NCI-H345 treated with DMSO at 0.1 percent for 48 hours (cell line): ENCODE data around the gene STPG2.
"Not testable (repeated sequence)": the region's sequence is repeated elsewhere in the genome, so short reads cannot be mapped to it uniquely, and the experiment has no call there.

Experiments
- DNase-seq: peaks from one replicate; lab custom pipeline; 2025; ENCODE audit not compliant: unreplicated experiment; lab: John Stamatoyannopoulos, UW

STPG2 gene

DNA sequence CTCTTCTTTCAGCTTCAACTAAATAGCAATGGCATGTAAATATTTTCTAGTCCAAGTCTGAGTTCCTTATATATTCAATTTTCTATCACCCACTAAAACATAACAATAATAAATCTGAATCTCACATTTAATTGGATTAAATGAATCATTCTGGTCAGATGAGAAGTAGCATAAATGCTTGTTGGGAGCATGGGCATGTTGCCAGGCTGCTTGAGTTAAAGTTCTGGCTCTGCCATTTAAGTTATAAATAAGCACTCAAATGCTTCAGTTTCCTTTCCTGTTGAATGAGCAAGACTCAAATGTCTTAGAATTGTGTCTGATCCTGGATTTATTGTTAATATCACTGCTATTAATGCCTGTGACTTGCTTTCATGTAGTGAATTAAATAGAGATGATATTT is 496.3 kb downstream of the STPG2 start:
- no peak for DNase-seq

DNA sequence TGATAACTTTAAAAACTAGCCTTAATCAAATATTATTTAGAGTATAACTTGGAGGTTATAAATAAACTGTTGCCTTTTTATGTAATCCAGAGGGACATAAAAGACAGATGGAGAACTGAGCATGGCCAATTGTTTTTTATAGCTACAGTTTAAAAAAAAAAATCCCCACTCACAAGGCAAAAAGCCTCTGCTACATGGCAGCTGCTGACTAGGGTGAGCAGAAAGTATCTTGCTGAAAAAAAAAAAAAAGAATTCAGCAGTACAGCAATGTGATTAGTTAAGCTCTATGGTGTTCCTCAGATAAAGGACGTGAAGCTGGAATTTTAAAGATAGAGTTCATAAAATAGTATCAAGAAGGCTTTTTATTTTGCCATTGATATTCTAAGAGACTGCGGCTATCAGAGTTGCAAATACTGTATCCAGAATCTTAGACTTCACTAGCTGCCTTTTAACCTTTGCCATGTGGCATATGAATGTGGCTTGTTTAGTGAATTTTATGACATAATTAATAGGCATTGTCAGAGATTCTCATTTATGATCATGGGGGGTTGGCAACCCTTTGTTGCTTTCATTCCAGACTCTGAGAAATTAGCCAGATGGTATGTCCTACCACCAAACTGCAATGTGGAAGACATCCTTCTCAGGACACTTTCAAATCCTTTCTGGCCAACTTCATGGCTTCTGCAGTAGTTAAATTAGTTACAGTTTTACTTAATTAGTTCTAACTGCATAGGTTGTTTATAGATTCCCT is 498.0 kb downstream of the STPG2 start:
- DNase-seq, result no peak

DNA sequence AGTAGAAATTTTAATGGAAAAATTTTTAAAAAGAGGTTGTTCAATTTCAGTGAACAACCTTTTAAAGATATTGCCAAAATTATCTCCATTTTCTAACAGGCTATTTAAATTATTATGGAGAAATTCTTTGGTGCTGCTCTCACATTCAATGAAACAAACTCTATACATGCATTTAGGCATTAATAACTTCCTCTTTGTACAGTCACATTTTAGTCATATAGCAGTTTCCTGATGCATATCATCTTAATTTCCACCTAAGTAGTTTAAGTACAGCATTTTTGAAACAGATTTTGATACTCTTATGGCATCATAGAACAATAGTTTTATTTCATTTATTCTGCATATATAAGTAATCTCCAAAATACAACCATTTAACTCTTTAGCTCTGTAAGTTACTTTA is 500.1 kb downstream of the STPG2 start:
- DNase-seq, result no peak

DNA sequence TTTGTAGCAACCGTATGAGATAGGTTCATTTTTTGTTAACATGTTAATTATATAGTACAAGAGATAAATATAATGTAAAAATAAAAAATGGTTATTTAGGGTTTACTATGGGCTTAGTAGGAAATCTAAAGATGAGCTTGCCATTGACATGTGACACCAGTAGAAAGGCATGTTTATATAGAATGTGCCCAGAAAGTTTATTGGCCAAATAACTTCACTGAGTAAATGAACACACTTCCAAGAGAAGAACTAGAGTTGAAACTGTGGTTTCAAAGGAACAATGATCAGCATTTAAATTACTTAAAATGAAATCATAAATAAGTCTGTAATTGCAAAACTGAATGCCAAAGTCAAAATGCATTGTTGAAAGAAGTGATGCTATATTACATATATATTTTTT is 503.3 kb downstream of the STPG2 start:
- no peak for DNase-seq

DNA sequence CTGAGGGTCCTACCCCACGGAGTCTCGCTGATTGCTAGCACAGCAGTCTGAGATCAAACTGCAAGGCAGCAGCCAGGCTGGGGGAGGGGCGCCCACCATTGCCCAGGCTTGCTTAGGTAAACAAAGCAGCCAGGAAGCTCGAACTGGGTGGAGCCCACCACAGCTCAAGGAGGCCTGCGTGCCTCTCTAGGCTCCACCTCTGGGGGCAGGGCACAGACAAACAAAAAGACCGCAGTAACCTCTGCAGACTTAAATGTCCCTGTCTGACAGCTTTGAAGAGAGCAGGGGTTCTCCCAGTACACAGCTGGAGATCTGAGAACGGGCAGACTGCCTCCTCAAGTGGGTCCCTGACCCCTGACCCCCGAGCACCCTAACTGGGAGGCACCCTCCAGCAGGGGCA is 509.4 kb downstream of the STPG2 start:
- not testable (repeated sequence) for DNase-seq

DNA sequence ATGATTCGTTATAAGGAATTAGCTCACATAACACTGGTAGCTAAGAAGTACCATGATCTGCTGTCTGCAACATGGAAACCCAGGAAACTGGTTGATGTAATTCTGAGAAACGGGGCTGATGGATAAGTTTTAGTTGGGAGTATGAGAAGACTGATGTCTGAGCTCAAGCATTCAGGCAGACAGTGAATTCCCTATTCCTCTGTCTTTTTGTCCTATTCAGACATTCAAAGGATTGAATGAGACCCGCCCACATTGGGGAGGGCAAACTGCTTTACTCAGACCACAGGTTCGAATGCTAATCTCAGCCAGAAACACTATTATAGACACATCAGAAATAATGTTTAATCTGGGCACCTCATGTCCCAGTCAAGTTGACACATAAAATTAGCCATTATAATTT is 515.5 kb downstream of the STPG2 start:
- no peak for DNase-seq

DNA sequence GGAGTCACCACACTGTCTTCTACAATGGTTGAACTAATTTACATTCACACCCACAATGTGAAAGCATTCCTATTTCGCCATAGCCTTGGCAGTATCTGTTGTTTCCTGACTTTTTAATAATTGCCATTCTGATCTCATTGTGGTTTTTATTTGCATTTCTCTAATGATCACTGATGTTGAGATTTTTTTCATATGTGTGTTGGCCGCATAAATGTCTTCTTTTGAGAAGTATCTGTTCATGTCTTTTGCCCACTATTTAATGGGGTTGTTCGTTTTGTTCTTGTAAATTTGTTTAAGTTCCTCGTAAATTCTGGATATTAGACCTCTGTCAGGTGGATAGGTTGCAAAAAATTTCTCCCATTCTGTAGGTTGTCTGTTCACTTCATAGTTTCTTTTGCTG is 519.1 kb downstream of the STPG2 start:
- no peak for DNase-seq

DNA sequence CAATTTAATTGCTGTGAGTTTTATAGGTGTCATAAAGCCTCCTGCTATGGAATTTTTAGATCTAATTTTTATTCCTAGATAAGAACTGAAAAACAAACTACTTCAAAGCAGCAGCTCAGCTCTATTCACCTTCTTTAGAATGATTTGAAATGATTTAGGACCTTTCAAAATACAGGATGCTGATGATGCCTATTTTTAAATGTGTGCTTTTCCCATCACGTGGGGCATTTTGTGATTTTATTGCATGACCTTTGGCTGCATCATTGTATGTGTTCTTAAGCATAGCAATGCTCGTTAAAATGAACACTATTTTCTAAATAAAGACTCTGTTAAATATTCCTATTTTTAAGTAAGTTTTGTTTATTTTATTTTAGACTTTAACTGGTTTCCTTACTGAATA is 537.3 kb downstream of the STPG2 start:
- DNase-seq, result no peak

DNA sequence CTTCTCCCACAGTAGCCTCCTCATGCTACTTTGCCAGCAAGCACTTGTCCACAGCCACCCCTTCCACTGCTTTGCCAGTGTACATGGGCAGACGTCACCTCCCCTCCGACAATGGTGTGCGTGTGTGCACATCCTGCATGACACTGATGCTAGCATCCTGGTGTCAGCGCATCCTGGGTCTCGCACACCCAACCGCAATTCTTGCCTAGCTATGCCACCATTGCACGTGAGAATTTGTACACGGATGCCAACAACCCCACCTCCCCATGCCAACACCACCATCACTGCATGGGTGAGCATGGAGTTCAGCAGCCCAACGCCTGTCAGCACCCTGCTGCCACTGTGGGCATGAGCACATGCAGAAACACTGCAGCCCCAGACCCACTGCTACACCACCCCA is 550.0 kb downstream of the STPG2 start:
- no peak for DNase-seq

DNA sequence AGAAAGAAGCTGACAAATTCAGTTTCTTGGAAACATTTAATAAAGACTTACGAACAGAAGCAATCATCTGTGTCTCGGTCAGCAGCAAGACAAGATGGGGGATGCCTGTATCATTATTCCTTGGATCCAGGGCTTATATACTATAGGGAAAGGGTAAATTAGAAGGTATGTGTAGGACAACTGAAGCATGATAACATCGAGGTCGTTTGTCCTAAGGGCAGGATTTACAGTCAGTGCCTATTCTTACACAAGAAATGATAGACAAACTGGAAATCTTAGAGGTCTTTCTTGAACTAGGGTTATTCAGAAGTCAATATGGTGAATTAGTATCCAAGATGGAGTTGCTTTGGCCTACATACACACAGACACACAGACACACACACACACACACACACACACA is 553.0 kb downstream of the STPG2 start:
- no peak for DNase-seq

DNA sequence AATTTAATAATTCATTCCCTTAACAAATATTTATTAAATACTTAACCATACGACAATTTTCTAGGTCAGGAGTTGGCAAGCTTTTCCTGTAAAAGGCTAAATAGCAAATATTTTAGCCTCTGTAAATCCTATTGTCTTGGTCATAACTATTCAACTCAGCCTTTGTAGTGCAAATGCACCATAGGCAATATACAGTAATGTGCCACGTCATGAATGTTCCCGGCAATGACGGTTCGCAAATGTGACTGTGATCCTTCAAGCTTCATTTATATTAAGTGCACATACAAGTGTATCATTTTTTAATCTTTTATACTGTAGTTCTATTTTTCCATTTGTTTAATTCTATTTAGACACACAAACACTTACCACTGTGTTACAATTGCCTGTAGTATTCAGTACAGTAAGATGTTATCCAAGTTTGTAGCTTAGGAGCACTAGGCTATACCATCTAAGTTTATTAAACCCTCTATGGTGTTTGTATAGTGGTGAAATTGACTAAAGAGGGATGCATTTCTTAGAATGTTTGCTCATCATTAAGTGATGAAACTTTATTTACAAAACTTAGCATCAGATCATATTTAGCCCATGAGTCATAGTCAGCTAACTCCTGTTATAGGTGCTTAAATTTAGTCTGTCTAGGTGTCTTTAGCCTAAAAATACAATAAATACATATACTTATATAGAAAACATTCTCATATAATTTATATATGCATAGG is 553.6 kb downstream of the STPG2 start:
- no peak for DNase-seq

DNA sequence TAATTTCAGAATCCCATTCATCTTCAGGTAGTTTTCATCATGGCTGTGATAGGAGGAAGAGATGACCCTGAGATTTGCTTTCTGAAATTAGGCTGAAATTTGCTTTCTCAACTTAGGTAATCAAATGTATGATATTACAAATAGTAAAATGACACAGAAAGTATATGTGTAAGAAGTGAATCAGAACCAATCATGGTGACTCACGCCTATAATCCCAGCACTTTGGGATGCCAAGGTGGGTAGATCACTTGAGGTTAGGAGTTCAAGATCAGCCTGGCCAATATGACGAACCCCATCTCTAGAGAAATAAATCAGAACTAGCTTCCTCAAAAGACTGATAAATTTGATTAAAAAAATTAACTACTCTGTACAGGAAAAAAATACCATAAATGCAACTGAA is 555.4 kb downstream of the STPG2 start:
- no peak for DNase-seq

DNA sequence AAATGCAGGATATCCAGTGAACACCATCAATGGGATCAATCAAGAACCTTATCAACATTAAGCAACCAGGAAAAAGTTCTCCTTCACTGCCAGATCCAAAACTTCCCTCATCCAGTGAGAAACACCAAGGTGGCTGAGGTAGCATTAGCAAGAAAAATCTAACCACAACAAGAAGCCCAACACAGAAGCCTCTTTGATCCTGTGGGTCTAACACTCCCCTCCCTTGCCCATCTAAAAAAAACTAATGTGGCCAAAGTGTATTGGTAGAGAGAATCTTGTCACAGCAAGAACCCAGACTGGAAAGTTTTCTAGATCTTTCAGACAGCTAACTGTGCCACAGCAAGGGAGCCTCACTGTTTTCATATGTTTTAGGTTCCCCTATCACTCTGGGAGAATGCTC is 558.0 kb downstream of the STPG2 start:
- no peak for DNase-seq

DNA sequence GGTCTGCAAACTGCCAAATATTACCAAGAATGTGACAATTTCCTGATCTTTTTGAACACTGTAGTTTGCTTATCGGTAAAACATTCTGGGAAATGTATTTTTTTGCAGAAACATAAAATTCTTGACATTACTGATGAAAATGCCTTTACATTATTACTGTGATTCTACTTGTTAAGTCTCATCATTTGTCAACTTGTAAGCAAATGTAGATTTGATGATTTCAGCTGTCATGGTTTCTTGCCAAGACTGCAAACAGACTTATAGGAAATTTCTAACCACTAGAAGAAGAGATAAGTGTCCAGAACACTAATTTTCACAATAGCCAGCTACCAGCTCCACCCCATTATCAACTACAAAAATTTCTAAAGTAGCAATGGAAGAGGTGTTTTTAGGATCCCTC is 560.4 kb downstream of the STPG2 start:
- DNase-seq, result no peak

DNA sequence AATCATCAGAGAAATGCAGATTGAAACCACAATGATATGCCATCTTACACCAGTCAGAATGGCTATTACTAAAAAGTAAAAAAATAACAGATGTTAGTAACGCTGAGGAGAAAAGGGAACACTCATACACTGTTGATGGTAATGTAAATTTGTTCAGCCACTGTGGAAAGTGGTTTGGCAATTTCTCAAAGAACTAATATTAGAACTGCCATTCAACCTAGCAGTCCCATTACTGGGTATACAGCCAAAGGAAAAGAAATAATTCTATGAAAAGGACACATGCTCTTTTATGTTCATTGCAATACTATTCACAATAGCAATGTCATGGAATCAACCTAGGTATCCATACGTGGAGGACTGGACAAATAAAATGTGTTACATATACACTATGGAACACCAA is 566.3 kb downstream of the STPG2 start:
- no peak for DNase-seq

DNA sequence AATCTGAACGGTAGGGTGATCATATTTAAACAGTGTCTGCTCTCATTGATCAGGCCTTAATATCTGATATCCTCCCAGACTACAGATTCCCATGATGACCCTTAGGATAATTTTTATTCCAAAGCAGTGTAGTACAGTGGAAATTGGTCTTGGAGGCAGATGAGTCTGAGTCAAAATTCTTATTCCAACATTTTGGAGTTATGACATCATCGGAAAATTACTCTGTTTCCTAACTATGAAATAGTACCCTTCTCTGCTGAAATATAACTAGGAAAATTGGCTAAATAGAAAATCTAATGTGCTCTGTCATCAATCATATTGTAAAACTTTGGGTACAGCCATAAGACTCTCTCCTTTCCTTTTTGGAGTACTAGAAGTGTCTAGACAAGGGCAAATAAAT is 583.3 kb downstream of the STPG2 start:
- no peak for DNase-seq

DNA sequence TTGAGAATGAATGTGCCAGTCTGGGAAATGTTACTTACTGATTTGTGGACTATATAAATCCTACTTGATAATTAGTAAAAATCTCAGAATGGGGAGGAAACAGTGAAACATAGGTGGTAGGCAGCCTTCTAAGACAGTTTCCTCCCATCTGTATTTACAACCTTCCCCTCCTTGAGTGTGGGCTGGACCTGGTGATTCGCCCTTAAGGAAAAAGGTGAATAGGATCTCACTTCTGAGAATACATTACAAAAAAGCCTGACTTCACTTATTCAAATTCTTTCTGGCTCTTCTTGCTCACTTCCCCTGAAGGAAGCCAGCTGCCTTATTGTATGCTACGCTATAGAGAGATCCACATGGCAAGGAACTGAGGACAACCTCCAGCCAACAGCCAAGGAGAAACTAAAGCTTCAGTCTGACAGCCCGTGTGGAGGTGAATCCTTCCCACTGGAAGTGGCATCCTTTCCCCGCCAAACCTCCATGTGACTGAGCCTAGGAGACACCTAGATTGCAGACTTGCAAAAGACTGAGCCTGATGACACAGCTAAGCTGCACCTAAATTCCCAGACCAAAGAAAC is 585.0 kb downstream of the STPG2 start:
- no peak for DNase-seq

DNA sequence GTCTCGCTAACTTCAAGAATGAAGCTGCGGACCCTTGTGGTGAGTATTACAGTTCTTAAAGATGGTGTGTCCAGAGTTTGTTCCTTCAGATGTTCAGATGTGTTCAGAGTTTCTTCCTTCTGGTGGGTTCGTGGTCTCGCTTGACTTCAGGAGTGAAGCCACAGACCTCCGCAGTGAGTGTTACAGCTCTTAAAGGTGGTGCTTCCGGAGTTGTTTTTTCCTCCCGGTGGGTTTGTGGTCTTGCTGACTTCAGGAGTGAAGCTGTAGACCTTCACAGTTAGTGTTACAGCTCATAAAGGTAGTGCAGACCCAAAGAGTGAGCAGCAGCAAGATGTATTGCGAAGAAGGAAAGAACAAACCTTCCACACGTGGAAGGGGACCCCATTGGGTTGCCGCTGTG is 592.6 kb downstream of the STPG2 start:
- DNase-seq, result not testable (repeated sequence)

DNA sequence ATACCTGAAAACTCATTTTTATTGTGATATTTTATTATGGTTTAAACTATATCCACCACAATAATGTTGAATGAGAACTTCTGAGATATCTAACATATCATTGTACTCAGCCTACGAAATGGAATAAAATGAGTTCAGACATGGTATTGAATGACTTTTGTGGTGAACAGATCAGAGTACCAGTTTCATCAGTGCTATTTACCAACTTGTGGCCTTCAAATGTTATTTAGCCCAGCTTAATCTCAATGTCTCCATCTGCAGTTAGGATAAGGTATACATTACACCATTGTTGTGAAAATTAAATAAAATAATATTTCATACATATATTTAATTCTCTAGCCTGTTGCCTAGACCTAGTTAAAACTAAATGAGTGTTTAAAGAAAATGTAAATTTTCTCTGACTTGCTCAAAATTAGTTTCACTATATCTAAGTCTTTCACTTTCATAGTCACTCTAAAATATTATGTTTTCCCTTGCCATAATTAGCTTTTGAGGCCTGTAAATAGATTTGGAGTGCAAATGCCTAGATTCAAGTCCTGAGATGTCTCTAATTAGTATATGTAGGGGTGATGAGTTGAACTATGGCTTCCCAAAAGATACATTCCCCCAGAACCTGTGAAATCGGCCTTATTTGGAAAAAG is 594.2 kb downstream of the STPG2 start:
- DNase-seq, result no peak

DNA sequence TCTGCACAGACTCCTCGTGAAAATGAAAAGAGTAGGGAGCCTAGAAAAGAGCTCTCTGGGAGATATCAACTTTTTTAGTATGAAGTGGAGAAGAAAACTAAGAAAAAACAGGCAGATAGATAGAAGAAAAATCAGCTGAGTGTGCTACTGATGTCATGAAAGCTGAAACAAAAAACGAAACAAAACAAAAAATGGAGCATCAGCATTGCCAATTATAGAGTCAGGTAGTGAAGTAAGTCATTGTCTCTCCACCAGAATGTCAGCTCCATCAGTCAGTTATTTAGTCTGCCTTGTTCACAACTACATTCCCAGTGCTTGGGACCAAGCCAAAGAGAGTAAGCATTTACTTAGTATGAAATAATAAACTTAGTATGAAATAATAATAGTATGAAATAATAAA is 595.1 kb downstream of the STPG2 start:
- no peak for DNase-seq

DNA sequence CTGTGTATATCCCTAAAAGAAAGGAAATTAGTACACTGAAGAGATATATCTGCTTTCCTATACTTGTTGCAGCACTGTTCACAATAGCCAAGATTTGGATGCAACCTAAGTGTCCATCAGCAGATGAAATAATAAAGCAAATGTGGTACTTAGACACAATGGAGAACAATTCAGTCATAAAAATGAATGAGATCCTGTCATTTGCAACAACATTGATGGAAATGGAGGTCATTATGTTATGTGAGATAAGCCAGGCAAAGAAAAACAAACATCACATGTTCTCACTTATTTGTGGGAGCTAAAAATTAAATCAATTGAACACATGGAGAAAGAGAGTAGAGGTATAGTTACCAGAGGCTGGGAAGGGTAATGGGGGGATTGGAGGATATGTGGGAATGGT is 611.9 kb downstream of the STPG2 start:
- no peak for DNase-seq

DNA sequence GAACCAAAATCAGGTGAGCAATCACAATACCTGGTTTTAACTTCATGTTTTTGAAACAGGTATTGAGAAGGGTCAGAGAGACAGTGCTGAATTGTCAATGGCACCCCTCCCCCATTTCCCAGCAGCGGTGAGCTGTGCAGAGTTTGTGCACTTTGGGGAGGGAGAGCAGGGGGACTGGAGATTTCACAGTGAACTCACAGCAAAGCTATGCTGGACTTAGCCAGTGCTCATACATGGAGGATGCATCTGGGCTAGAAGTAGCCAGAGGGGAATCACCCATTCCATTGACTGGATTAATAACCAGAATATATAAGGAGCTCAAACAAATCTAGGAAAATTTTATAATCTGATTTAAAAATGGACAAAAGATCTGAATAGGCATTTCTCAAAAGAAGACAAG is 612.6 kb downstream of the STPG2 start:
- no peak for DNase-seq
